ENCODE data around the gene PIM2.
"Not testable (repeated sequence)": the region's sequence is repeated elsewhere in the genome, so short reads cannot be mapped to it uniquely, and the experiment has no call there.

PIM2 gene

DNA sequence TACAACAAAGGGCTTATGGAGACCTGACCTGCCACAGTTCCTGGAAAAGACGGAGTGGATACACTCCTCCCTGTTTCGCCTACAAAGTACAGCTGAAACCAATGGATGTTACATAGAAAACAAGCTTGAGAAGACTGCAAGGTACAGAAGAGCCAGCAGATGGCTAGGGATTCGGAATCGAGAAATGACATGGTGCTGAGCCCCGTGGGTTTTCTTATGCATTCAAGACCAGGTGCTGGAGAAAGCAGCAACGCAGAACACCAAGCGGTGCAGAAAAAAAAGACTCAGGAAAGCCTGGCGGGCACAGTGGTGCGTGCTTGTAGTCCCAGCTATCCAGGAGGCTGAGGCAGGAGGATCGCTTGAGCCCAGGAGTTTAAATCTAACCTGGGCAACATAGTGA is 35.1 kb downstream of the PIM2 start:
- no peaks in the 10 kb centered on the region for H3K36me3 ChIP-seq (ENCODE audit: control insufficient read depth, low read length)
- no peaks in the 10 kb centered on the region for H3K79me2 ChIP-seq (ENCODE audit: control insufficient read depth, low read length)
- H3K9me3 ChIP-seq (ENCODE audit: control insufficient read depth, insufficient read depth, low read length) = no peaks in the 10 kb centered on the region

GRCh38 chrX:48876944-48877343 is 41.9 kb downstream of the PIM2 start:
- H3K4me1 ChIP-seq (ENCODE audit: control insufficient read depth, low read length); H3K79me2 ChIP-seq (ENCODE audit: control insufficient read depth, low read length); H3K36me3 ChIP-seq (ENCODE audit: control insufficient read depth, low read length); H3K9me3 ChIP-seq (ENCODE audit: control insufficient read depth, insufficient read depth, low read length); H3K9me2 ChIP-seq (replicated peaks; ENCODE audit: control insufficient read depth, low read length); H4K20me1 ChIP-seq (ENCODE audit: control insufficient read depth, insufficient read depth, low read depth, low read length); H3K4me3 ChIP-seq (ENCODE audit: low read length); H3F3A ChIP-seq (ENCODE audit: control insufficient read depth, insufficient read depth); H3K4me2 ChIP-seq (ENCODE audit: low read length); H3K27me3 ChIP-seq (ENCODE audit: control insufficient read depth, low read length); H3K27ac ChIP-seq (ENCODE audit: low read depth, low read length): not testable (repeated sequence)

More for the DNA sequence above, 35.1 kb downstream of the PIM2 start:
- Histone ChIP-seq H3K4me1 (ENCODE audit: control insufficient read depth, low read length) (no peaks in the 10 kb centered on the region), H3K4me3 (ENCODE audit: low read length) (no peak overlapping the region), H4K20me1 (ENCODE audit: control insufficient read depth, insufficient read depth, low read depth, low read length) (no peaks in the 10 kb centered on the region), H3K27ac (ENCODE audit: low read depth, low read length) (no peak overlapping the region), H3K9me2 (replicated peaks; ENCODE audit: control insufficient read depth, low read length) (no peaks in the 10 kb centered on the region), H3K4me2 (ENCODE audit: low read length) (no peak overlapping the region), H3F3A (ENCODE audit: control insufficient read depth, insufficient read depth) (no peaks in the 10 kb centered on the region), H3K27me3 (ENCODE audit: control insufficient read depth, low read length) (no peaks in the 10 kb centered on the region)
- TF ChIP-seq, protein P1, sequence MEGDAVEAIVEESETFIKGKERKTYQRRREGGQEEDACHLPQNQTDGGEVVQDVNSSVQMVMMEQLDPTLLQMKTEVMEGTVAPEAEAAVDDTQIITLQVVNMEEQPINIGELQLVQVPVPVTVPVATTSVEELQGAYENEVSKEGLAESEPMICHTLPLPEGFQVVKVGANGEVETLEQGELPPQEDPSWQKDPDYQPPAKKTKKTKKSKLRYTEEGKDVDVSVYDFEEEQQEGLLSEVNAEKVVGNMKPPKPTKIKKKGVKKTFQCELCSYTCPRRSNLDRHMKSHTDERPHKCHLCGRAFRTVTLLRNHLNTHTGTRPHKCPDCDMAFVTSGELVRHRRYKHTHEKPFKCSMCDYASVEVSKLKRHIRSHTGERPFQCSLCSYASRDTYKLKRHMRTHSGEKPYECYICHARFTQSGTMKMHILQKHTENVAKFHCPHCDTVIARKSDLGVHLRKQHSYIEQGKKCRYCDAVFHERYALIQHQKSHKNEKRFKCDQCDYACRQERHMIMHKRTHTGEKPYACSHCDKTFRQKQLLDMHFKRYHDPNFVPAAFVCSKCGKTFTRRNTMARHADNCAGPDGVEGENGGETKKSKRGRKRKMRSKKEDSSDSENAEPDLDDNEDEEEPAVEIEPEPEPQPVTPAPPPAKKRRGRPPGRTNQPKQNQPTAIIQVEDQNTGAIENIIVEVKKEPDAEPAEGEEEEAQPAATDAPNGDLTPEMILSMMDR (IDR thresholded peaks at IDR 0.05; ENCODE audit: low read depth, low read length, poor library complexity, severe bottlenecking) = no peak
- TF ChIP-seq EZH2phosphoT487 (IDR thresholded peaks at IDR 0.05; ENCODE audit: borderline replicate concordance, low read length) = no peak

DNA sequence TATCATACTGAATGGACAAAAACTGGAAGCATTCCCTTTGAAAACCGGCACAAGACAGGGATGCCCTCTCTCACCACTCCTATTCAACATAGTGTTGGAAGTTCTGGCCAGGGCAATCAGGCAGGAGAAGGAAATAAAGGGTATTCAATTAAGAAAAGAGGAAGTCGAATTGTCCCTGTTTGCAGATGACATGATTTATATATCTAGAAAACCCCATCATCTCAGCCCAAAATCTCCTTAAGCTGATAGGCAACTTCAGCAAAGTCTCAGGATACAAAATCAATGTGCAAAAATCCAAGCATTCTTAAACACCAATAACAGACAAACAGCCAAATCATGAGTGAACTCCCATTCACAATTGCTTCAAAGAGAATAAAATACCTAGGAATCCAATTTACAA is 46.8 kb downstream of the PIM2 start:
- H3K27me3 ChIP-seq (ENCODE audit: control insufficient read depth, low read length); H3K9me3 ChIP-seq (ENCODE audit: control insufficient read depth, insufficient read depth, low read length); H4K20me1 ChIP-seq (ENCODE audit: control insufficient read depth, insufficient read depth, low read depth, low read length); H3K4me1 ChIP-seq (ENCODE audit: control insufficient read depth, low read length); H3K4me3 ChIP-seq (ENCODE audit: low read length); H3K9me2 ChIP-seq (replicated peaks; ENCODE audit: control insufficient read depth, low read length); H3K36me3 ChIP-seq (ENCODE audit: control insufficient read depth, low read length); H3K27ac ChIP-seq (ENCODE audit: low read depth, low read length); H3K4me2 ChIP-seq (ENCODE audit: low read length); H3K79me2 ChIP-seq (ENCODE audit: control insufficient read depth, low read length); H3F3A ChIP-seq (ENCODE audit: control insufficient read depth, insufficient read depth): not testable (repeated sequence)

DNA sequence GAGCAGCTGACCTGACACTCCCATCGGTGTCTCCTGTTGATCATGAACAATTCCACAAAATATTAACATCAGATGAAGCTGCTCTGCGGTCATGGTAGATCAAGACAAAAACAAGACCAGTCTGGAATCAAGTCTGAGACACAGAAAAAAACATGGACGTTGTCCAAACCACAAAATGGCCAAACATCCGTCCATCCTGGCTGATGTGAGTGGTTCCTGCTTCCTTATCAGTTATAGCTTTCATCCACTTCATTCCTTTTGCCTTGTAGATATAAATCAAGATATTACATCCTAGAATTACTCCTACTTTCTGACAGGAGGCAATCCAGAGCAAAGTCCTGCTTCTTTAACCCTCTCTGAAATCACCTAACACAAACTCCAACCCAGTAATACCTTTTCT is 54.6 kb downstream of the PIM2 start:
- Histone ChIP-seq H3K4me1 (ENCODE audit: control insufficient read depth, low read length) (no peaks in the 10 kb centered on the region), H3K27me3 (ENCODE audit: control insufficient read depth, low read length) (no peaks in the 10 kb centered on the region), H3K4me3 (ENCODE audit: low read length) (no peak overlapping the region), H3K9me2 (replicated peaks; ENCODE audit: control insufficient read depth, low read length) (no peaks in the 10 kb centered on the region), H3K4me2 (ENCODE audit: low read length) (no peak overlapping the region), H3K79me2 (ENCODE audit: control insufficient read depth, low read length) (no peaks in the 10 kb centered on the region), H4K20me1 (ENCODE audit: control insufficient read depth, insufficient read depth, low read depth, low read length) (no peaks in the 10 kb centered on the region), H3F3A (ENCODE audit: control insufficient read depth, insufficient read depth) (no peaks in the 10 kb centered on the region), H3K9me3 (ENCODE audit: control insufficient read depth, insufficient read depth, low read length) (no peaks in the 10 kb centered on the region), H3K36me3 (ENCODE audit: control insufficient read depth, low read length) (no peaks in the 10 kb centered on the region), H3K27ac (ENCODE audit: low read depth, low read length) (no peak overlapping the region)
- TF ChIP-seq, protein P1 (IDR thresholded peaks at IDR 0.05; ENCODE audit: low read depth, low read length, poor library complexity, severe bottlenecking) = no peak
- no peak for TF ChIP-seq EZH2phosphoT487 (IDR thresholded peaks at IDR 0.05; ENCODE audit: borderline replicate concordance, low read length)

Data from DOHH2 (cell line).